A673 (cell line): ENCODE data around the gene ASMT. TPM values are rescaled to one million over a fixed set of nuclear protein-coding genes. Genes with fewer than 3 reads are reported as not detected.
A peak's percentile ranks its signal among the peaks of the same experiment; 100 is the strongest.
"Not testable (repeated sequence)": the region's sequence is repeated elsewhere in the genome, so short reads cannot be mapped to it uniquely, and the experiment has no call there.

Source experiments
- BruUV-seq: library from RNA; stranded (reverse); fragments of 400-500 nt; replicated peaks from 2 replicates; lab custom pipeline; 2021; lab: Mats Ljungman, UMichigan
- CTCF ChIA-PET: fragments of 300-600 bp; sonication (Branson Sonifier 250); formaldehyde crosslinking; loops from one replicate; lab custom pipeline; 2022; ENCODE audit warnings: antibody characterized with exemption; lab: Charles Lee
- POLR2A ChIA-PET: fragments of 300-600 bp; sonication (Branson Sonifier 250); formaldehyde crosslinking; loops from one replicate; lab custom pipeline; 2022; ENCODE audit warnings: antibody characterized with exemption; ENCODE audit not compliant: low non-redundant PET; lab: Charles Lee
- DNase-seq: peaks from one replicate; pipeline ENCODE4 v3.0.0-alpha.2; 2015; ENCODE audit warnings: low spot score
- H3K27ac ChIP-seq: fragments of 200-600 bp; sonication (generic); 2 replicates; pipeline ENCODE4 v1.5.1; 2016; ENCODE audit warnings: mixed run types, low read depth, mild to moderate bottlenecking, mixed read lengths, antibody characterized with exemption, low read length; ENCODE audit not compliant: poor library complexity, severe bottlenecking
- H3K27me3 ChIP-seq: fragments of 200-600 bp; sonication (generic); replicated peaks from 2 replicates; pipeline ENCODE4 v1.6.1; 2017; ENCODE audit warnings: mixed run types, low read depth, mild to moderate bottlenecking, mixed read lengths, antibody characterized with exemption, low read length; ENCODE audit not compliant: insufficient read depth, poor library complexity
- H3K36me3 ChIP-seq: fragments of 200-600 bp; sonication (generic); 2 replicates; pipeline ENCODE4 v1.6.1; 2016; ENCODE audit warnings: mixed run types, mild to moderate bottlenecking, mixed read lengths, antibody characterized with exemption, low read length; ENCODE audit not compliant: insufficient read depth, poor library complexity, severe bottlenecking
- H3K4me1 ChIP-seq: fragments of 200-600 bp; sonication (generic); 2 replicates; pipeline ENCODE4 v1.6.1; 2017; ENCODE audit warnings: mixed run types, mild to moderate bottlenecking, mixed read lengths, antibody characterized with exemption, low read length; ENCODE audit not compliant: insufficient read depth, poor library complexity, severe bottlenecking
- H3K4me3 ChIP-seq: fragments of 200-600 bp; sonication (generic); 2 replicates; pipeline ENCODE4 v1.5.1; 2016; ENCODE audit warnings: low read depth, mixed run types, mild to moderate bottlenecking, mixed read lengths, low read length; ENCODE audit not compliant: poor library complexity, severe bottlenecking
- H3K9me3 ChIP-seq: fragments of 200-600 bp; sonication (generic); 2 replicates; pipeline ENCODE4 v1.6.1; 2016; ENCODE audit warnings: mixed run types, low read depth, mild to moderate bottlenecking, mixed read lengths, antibody characterized with exemption, low read length; ENCODE audit not compliant: poor library complexity, severe bottlenecking
- CTCF ChIP-seq: fragments of 300-800, 200-600 bp; sonication (generic); conservative IDR thresholded peaks from 2 replicates; pipeline ENCODE4 v1.5.1; 2017; ENCODE audit warnings: low read depth, mild to moderate bottlenecking, antibody characterized with exemption, low read length, moderate library complexity, mixed read lengths
- EZH2 ChIP-seq: fragments of 200-600 bp; sonication (generic); IDR thresholded peaks from 2 replicates; pipeline ENCODE4 v1.6.1; 2017; ENCODE audit warnings: borderline replicate concordance, low read depth, mild to moderate bottlenecking, mixed read lengths, antibody characterized with exemption, low read length; ENCODE audit not compliant: poor library complexity, severe bottlenecking
- intact Hi-C: fragments of 100-400 bp; cut with micrococcal nuclease; formaldehyde crosslinking; loops from one replicate; pipeline ENCODE4 v1.10.0; 2022; ENCODE audit not compliant: unreplicated experiment
- total RNA-seq: library from RNA; stranded (reverse); gene quantifications from 2 replicates; pipeline ENCODE4 v1.2.3, GENCODE V29; 2021

Gene ASMT
- total RNA-seq, 1 experiment from 2014 or later, result not detected

- BruUV-seq, H3K4me1 ChIP-seq, CTCF ChIA-PET, H3K4me3 ChIP-seq, H3K27ac ChIP-seq, intact Hi-C loops, H3K9me3 ChIP-seq, POLR2A ChIA-PET, H3K36me3 ChIP-seq, H3K27me3 ChIP-seq: not testable (repeated sequence)
- peak; percentile 71 for DNase-seq
- peak; percentile 84 for TF ChIP-seq CTCF
Observed at GRCh38 chrX:1652011-1652811, 37.4 kb downstream of the ASMT start.

- ChIA-PET CTCF (no interaction called here), POLR2A (no interaction called here)
- intact Hi-C loops, result no loop called here
- TF ChIP-seq EZH2 (no peak), CTCF (no peak)
- no peak overlapping the region for H3K4me3 ChIP-seq
- BruUV-seq, result no TSS peak
- no peaks in the 10 kb centered on the region for H3K27me3 ChIP-seq
- H3K9me3 ChIP-seq, result no peaks in the 10 kb centered on the region
- no peaks in the 10 kb centered on the region for H3K36me3 ChIP-seq
- no peak overlapping the region for H3K27ac ChIP-seq
- H3K4me1 ChIP-seq, result no peaks in the 10 kb centered on the region
- no peak for DNase-seq
Observed at GRCh38 chrX:1656379-1656778, 41.5 kb downstream of the ASMT start.

- peak; percentile 12 for DNase-seq
- Histone ChIP-seq H3K4me1 (no peaks in the 10 kb centered on the region), H3K4me3 (no peak overlapping the region), H3K36me3 (no peaks in the 10 kb centered on the region), H3K27me3 (no peaks in the 10 kb centered on the region), H3K27ac (no peak overlapping the region), H3K9me3 (no peaks in the 10 kb centered on the region)
- ChIA-PET CTCF (no interaction called here), POLR2A (no interaction called here)
- BruUV-seq, result no TSS peak
- intact Hi-C loops, result no loop called here
- no peak for TF ChIP-seq CTCF
- TF ChIP-seq EZH2, result no peak
Observed at GRCh38 chrX:1657367-1658070, 42.7 kb downstream of the ASMT start.
